K562 (cell line): Measurements from ENCODE around the gene DPCD. TPM values are rescaled to one million over a fixed set of nuclear protein-coding genes. Genes with fewer than 3 reads are reported as not detected.

Experiments
- ATAC-seq: fragments of 200-7000 bp; cut with Tn5 transposase; 3 replicates; pipeline ENCODE4 v1.9.1; 2020; ENCODE audit warnings: moderate library complexity
- BruUV-seq: library from RNA; stranded (reverse); fragments of 400-500 nt; replicated peaks from 2 replicates; lab custom pipeline; 2021; lab: Mats Ljungman, UMichigan
- CTCF ChIA-PET: fragments of 300-600 bp; formaldehyde crosslinking; extraction: SDS; loops from one replicate; lab custom pipeline; 2021; ENCODE audit warnings: low intra/inter-chr PET ratio; lab: Yijun Ruan, JAX
- POLR2A ChIA-PET: fragments of 300-600, 350-650 bp; sonication (Branson Sonifier 250); formaldehyde crosslinking; extraction: SDS; loops from one replicate; lab custom pipeline; 2021; ENCODE audit warnings: antibody characterized with exemption, inconsistent platforms; lab: Yijun Ruan, JAX
- DNase-seq, 4 experiments: peaks; one replicate each; pipeline versions ENCODE4 v3.0.0 to v3.0.0-alpha.2; 2011 to 2018; ENCODE audit warnings: low spot score in 3 of 4, mixed read lengths in 3 of 4; ENCODE audit errors: extremely low read depth in 1 of 4
- FAIRE-seq: peaks from 2 replicates; lab custom pipeline; 2011; peaks lifted over from hg19 to GRCh38; lab: Jason Lieb, UNC
- H2AFZ ChIP-seq: 2 replicates; pipeline ENCODE4 v1.6.0; 2011; ENCODE audit warnings: low read depth, low read length, control low read depth, inconsistent platforms
- H3K27ac ChIP-seq: fragments of 200-600 bp; 3 replicates; pipeline ENCODE4 v1.8.0; 2011; ENCODE audit warnings: low read depth, mild to moderate bottlenecking, control low read depth, inconsistent platforms, low read length, moderate library complexity, mixed read lengths; ENCODE audit errors: extremely low read depth
- H3K27me3 ChIP-seq, 2 experiments: fragments of 300-600 bp in 1 of 2; 2 replicates in 1 of 2; 3 replicates in 1 of 2; pipeline versions ENCODE4 v1.6.0 to v1.8.0; 2011; ENCODE audit warnings: inconsistent platforms in 2 of 2, low read length in 2 of 2, mild to moderate bottlenecking in 1 of 2, mixed read lengths in 1 of 2, moderate library complexity in 1 of 2; ENCODE audit not compliant: control insufficient read depth in 2 of 2, insufficient read depth in 2 of 2
- H3K36me3 ChIP-seq: fragments of 300-600 bp; 3 replicates; pipeline ENCODE4 v1.8.0; 2011; ENCODE audit warnings: mild to moderate bottlenecking, low read length, inconsistent platforms; ENCODE audit not compliant: control insufficient read depth, insufficient read depth
- H3K4me1 ChIP-seq, 2 experiments: fragments of 200-600 bp in 1 of 2; replicated peaks in 1 of 2; 2 replicates in 1 of 2; 3 replicates in 1 of 2; pipeline versions ENCODE4 v1.5.1 to v1.8.0; 2011; ENCODE audit warnings: inconsistent platforms in 2 of 2, low read length in 2 of 2, mild to moderate bottlenecking in 1 of 2, mixed read lengths in 1 of 2, moderate library complexity in 1 of 2; ENCODE audit not compliant: control insufficient read depth in 2 of 2, insufficient read depth in 2 of 2
- H3K4me2 ChIP-seq: 2 replicates; pipeline ENCODE4 v1.6.1; 2011; ENCODE audit warnings: low read length, control low read depth, inconsistent platforms, mixed read lengths; ENCODE audit not compliant: insufficient read depth
- H3K4me3 ChIP-seq: fragments of 200-600 bp; sonication (generic), shearing (Covaris generic); 2 replicates; pipeline ENCODE4 v1.5.1; 2016; ENCODE audit warnings: control low read depth, inconsistent platforms
- H3K79me2 ChIP-seq: fragments of 200-600 bp; 3 replicates; pipeline ENCODE4 v1.8.0; 2011; ENCODE audit warnings: low read length, inconsistent platforms; ENCODE audit not compliant: control insufficient read depth, insufficient read depth
- H3K9ac ChIP-seq, 2 experiments: 2 replicates each; pipeline versions ENCODE4 v1.6.0 to v1.6.1; 2011; ENCODE audit warnings: low read depth in 2 of 2, low read length in 2 of 2, control low read depth in 1 of 2, inconsistent platforms in 1 of 2, mild to moderate bottlenecking in 1 of 2, mixed read lengths in 1 of 2; ENCODE audit not compliant: insufficient read depth in 1 of 2
- H3K9me1 ChIP-seq: one replicate; pipeline ENCODE4 v1.6.0; 2011; ENCODE audit warnings: inconsistent platforms, mild to moderate bottlenecking, low read length, moderate library complexity; ENCODE audit not compliant: control insufficient read depth, insufficient read depth
- H3K9me3 ChIP-seq: replicated peaks from 2 replicates; pipeline ENCODE4 v1.5.1; 2011; ENCODE audit warnings: low read depth, low read length, inconsistent platforms; ENCODE audit not compliant: control insufficient read depth, insufficient read depth
- H4K20me1 ChIP-seq: replicated peaks from 2 replicates; pipeline ENCODE4 v1.6.1; 2011; ENCODE audit warnings: low read length, inconsistent platforms, mixed read lengths; ENCODE audit not compliant: control insufficient read depth, insufficient read depth
- BDP1 ChIP-seq: IDR thresholded peaks from 3 replicates; pipeline ENCODE4 v1.6.1; 2011; ENCODE audit not compliant: insufficient read length, insufficient read depth
- CSDE1 ChIP-seq, 2 experiments: fragments of 450-650 bp; IDR thresholded peaks; 2 replicates each; pipeline ENCODE4 v1.6.1; 2016; ENCODE audit warnings: mild to moderate bottlenecking in 1 of 2
- FIP1L1 ChIP-seq: fragments of 200-400 bp; formaldehyde crosslinking; IDR thresholded peaks from 2 replicates; pipeline ENCODE4 v1.6.1; 2018; ENCODE audit warnings: mild to moderate bottlenecking, low read depth, low read length; ENCODE audit not compliant: poor library complexity, severe bottlenecking
- MYBL2 ChIP-seq, 2 experiments: fragments of 450-650 bp in 1 of 2; sonication (generic) in 1 of 2; formaldehyde crosslinking in 1 of 2; IDR thresholded peaks; 2 replicates each; pipeline versions ENCODE4 v1.6.1 to v1.8.1; 2017 to 2022; ENCODE audit warnings: borderline replicate concordance in 1 of 2, inconsistent platforms in 1 of 2, low read depth in 1 of 2, mild to moderate bottlenecking in 1 of 2, missing genetic modification reagents in 1 of 2, moderate library complexity in 1 of 2
- POLR3G ChIP-seq: IDR thresholded peaks from 2 replicates; pipeline ENCODE4 v1.6.1; 2011; ENCODE audit not compliant: insufficient read length, insufficient replicate concordance; ENCODE audit errors: extremely low read depth
- SIX5 ChIP-seq, 2 experiments: IDR thresholded peaks; 2 replicates each; pipeline ENCODE4 v1.6.1; 2011; ENCODE audit warnings: low read length in 2 of 2, borderline replicate concordance in 1 of 2, low read depth in 1 of 2, mild to moderate bottlenecking in 1 of 2, moderate library complexity in 1 of 2; ENCODE audit not compliant: insufficient read depth in 1 of 2
- SMARCA5 ChIP-seq: fragments of 450-650 bp; IDR thresholded peaks from 2 replicates; pipeline ENCODE4 v1.6.1; 2016
- XRCC3 ChIP-seq: fragments of 450-650 bp; IDR thresholded peaks from 2 replicates; pipeline ENCODE4 v1.6.1; 2017; ENCODE audit warnings: mild to moderate bottlenecking, moderate library complexity
- ZNF133 ChIP-seq: fragments of 250-450 bp; sonication (Bioruptor Pico); IDR thresholded peaks from 2 replicates; pipeline ENCODE4 v1.4.0; 2020; ENCODE audit warnings: mild to moderate bottlenecking
- ZNF174 ChIP-seq: fragments of 250-450 bp; sonication (Bioruptor Pico); IDR thresholded peaks from 2 replicates; pipeline ENCODE4 v1.4.0; 2020; ENCODE audit warnings: mild to moderate bottlenecking
- ZNF324 ChIP-seq: fragments of 250-450 bp; sonication (Bioruptor Pico); IDR thresholded peaks from 2 replicates; pipeline ENCODE4 v1.4.0; 2020; ENCODE audit warnings: mild to moderate bottlenecking
- WGBS: fragments of 100-300 bp; shearing (Covaris generic); methylation state at CpG from one replicate; pipeline ENCODE4 v1.1.6; 2016; ENCODE audit warnings: low coverage, mixed read lengths; ENCODE audit not compliant: insufficient coverage; ENCODE audit errors: missing lambda C conversion rate; 5-methylcytosine and 5-hydroxymethylcytosine counted together
- in situ Hi-C: fragments of 300-500 bp; cut with MboI; formaldehyde crosslinking; loops from 4 replicates; pipeline ENCODE4 v1.15.0; 2018; ENCODE audit warnings: inconsistent platforms, mixed read lengths
- intact Hi-C: fragments of 100-400 bp; cut with micrococcal nuclease; formaldehyde crosslinking; loops from 2 replicates; pipeline ENCODE4 v1.14.2; 2022
- polyA plus RNA-seq, 8 experiments: library from polyadenylated mRNA; depleted of rRNA in 4 of 8; stranded (reverse) in 5 of 8; unstranded in 3 of 8; fragments of >200 nt; fragmentation: Nextera tagmentation in 2 of 8; fragmentation: Illumina TruSeq in 1 of 8; extraction: Ambion mirVana in 2 of 8; extraction: Trizol in 1 of 8; gene quantifications; 2 replicates each; pipeline versions ENCODE4 v1.2.1 to v1.2.3, GENCODE V29; 2011 to 2014; ENCODE audit warnings: inconsistent platforms in 1 of 8, missing spikeins in 1 of 8
- total RNA-seq, 7 experiments: library from RNA; depleted of rRNA in 6 of 7; stranded (reverse); fragments of >200 nt in 6 of 7; fragmentation: Illumina TruSeq in 2 of 7; extraction: Trizol in 2 of 7; gene quantifications; 2 replicates each; pipeline versions ENCODE4 v1.2.1 to v1.2.3, GENCODE V29; 2011 to 2021; ENCODE audit warnings: low replicate concordance in 1 of 7
- TF ChIP-seq, protein P1 (sequence below): IDR thresholded peaks from 2 replicates; pipeline ENCODE4 v1.6.1; 2011; ENCODE audit warnings: borderline replicate concordance, low read depth, mild to moderate bottlenecking, moderate library complexity, low read length; ENCODE audit not compliant: insufficient read depth, poor library complexity, severe bottlenecking
- TF ChIP-seq, protein P2 (sequence below): fragments of 200-800 bp; sonication (Bioruptor generic); IDR thresholded peaks from 2 replicates; pipeline ENCODE4 v1.6.1; 2017; ENCODE audit warnings: missing genetic modification characterization, missing compliant biosample characterization
- TF ChIP-seq, protein P3 (sequence below): IDR thresholded peaks from 2 replicates; pipeline ENCODE4 v1.6.1; 2014; ENCODE audit warnings: antibody characterized with exemption

The DPCD gene
- total and polyA plus RNA-seq, 9 of the 15 experiments (the other 6 are each of a cell fraction or from before 2014, with no cell fraction given) = 12.1 to 45.2 (median 20.0) TPM

DNA sequence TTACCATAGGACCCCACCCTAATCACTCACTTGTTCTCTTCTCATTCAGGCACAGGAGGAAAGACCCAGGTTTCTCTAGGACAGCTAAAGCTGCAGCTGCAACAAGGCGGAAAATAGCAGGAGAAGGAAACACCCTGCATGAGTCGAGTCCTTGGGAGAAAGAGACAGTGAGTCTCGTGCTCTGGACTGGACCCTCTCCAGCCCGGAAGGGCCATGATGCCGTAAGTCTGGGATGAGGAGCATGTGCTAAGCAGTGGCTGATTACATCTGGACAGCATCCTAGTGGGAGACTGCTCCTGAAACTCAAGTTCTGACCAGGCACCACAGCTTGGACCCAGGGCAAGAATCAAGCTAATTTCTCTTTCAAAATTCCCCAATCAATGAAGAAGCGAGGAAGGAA, 67.4 kb downstream of the DPCD start:
- Histone ChIP-seq H3K27me3 (no peaks in the 10 kb centered on the region), H4K20me1 (no peaks in the 10 kb centered on the region), H3K79me2 (no peaks in the 10 kb centered on the region), H3K9me3 (no peaks in the 10 kb centered on the region), H2AFZ (no peak overlapping the region), H3K27ac (no peak overlapping the region), H3K4me2 (no peak overlapping the region), H3K36me3 (no peaks in the 10 kb centered on the region), H3K4me1 (no peaks in the 10 kb centered on the region), H3K4me3 (no peak overlapping the region), H3K9ac (no peak overlapping the region), H3K9me1 (no peaks in the 10 kb centered on the region)
- DNase-seq (no peak), FAIRE-seq (no peak), ATAC-seq (no peak)
- ChIA-PET POLR2A (interaction anchor here (1.3 kb wide), 1 partner anchor 12 kb away, joined by 3 read pairs; no protein-coding TSS in a partner anchor), CTCF (no interaction called here)
- no peak for TF ChIP-seq BDP1
- TF ChIP-seq XRCC3 = no peak
- TF ChIP-seq SMARCA5 = no peak
- no peak for TF ChIP-seq SIX5 (IDR thresholded peaks at IDR 0.05; ENCODE audit: borderline replicate concordance in 1 of 2, insufficient read depth in 1 of 2, low read depth in 1 of 2, low read length in 2 of 2)
- TF ChIP-seq ZNF133 = no peak
- TF ChIP-seq MYBL2 (IDR thresholded peaks at IDR 0.05; ENCODE audit: low read depth) = no peak
- no peak for TF ChIP-seq MYBL2 (CRISPR knock-in tag; IDR thresholded peaks at IDR 0.05; ENCODE audit: borderline replicate concordance)
- TF ChIP-seq, protein P1, sequence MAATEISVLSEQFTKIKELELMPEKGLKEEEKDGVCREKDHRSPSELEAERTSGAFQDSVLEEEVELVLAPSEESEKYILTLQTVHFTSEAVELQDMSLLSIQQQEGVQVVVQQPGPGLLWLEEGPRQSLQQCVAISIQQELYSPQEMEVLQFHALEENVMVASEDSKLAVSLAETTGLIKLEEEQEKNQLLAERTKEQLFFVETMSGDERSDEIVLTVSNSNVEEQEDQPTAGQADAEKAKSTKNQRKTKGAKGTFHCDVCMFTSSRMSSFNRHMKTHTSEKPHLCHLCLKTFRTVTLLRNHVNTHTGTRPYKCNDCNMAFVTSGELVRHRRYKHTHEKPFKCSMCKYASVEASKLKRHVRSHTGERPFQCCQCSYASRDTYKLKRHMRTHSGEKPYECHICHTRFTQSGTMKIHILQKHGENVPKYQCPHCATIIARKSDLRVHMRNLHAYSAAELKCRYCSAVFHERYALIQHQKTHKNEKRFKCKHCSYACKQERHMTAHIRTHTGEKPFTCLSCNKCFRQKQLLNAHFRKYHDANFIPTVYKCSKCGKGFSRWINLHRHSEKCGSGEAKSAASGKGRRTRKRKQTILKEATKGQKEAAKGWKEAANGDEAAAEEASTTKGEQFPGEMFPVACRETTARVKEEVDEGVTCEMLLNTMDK = no peak
- TF ChIP-seq CSDE1 (IDR thresholded peaks at IDR 0.05) = no peak
- TF ChIP-seq ZNF324 (CRISPR knock-in tag) = no peak
- TF ChIP-seq ZNF174 (CRISPR knock-in tag) = no peak
- no peak for TF ChIP-seq FIP1L1
- TF ChIP-seq, protein P2, sequence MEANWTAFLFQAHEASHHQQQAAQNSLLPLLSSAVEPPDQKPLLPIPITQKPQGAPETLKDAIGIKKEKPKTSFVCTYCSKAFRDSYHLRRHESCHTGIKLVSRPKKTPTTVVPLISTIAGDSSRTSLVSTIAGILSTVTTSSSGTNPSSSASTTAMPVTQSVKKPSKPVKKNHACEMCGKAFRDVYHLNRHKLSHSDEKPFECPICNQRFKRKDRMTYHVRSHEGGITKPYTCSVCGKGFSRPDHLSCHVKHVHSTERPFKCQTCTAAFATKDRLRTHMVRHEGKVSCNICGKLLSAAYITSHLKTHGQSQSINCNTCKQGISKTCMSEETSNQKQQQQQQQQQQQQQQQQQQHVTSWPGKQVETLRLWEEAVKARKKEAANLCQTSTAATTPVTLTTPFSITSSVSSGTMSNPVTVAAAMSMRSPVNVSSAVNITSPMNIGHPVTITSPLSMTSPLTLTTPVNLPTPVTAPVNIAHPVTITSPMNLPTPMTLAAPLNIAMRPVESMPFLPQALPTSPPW (CRISPR knock-in tag) = no peak
- TF ChIP-seq, protein P3, sequence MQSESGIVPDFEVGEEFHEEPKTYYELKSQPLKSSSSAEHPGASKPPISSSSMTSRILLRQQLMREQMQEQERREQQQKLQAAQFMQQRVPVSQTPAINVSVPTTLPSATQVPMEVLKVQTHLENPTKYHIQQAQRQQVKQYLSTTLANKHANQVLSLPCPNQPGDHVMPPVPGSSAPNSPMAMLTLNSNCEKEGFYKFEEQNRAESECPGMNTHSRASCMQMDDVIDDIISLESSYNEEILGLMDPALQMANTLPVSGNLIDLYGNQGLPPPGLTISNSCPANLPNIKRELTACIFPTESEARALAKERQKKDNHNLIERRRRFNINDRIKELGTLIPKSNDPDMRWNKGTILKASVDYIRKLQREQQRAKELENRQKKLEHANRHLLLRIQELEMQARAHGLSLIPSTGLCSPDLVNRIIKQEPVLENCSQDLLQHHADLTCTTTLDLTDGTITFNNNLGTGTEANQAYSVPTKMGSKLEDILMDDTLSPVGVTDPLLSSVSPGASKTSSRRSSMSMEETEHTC = no peak
- no peak for TF ChIP-seq POLR3G
- intact Hi-C loops = no loop called here
- 51% methylated on average over 6 of the region's 6 CpGs for WGBS
- BruUV-seq = no TSS peak
- in situ Hi-C loops = no loop called here
